Measurements from ENCODE around the gene SP6. TPM values are rescaled to one million over a fixed set of nuclear protein-coding genes. Genes with fewer than 3 reads are reported as not detected.
A peak's percentile ranks its signal among the peaks of the same experiment; 100 is the strongest.

SP6 gene
- total RNA-seq, 5 donors from 2014 or later (not counting 1 experiment from before 2014, with no cell fraction given) = 0.10 to 0.26 (median 0.13) TPM

DNA sequence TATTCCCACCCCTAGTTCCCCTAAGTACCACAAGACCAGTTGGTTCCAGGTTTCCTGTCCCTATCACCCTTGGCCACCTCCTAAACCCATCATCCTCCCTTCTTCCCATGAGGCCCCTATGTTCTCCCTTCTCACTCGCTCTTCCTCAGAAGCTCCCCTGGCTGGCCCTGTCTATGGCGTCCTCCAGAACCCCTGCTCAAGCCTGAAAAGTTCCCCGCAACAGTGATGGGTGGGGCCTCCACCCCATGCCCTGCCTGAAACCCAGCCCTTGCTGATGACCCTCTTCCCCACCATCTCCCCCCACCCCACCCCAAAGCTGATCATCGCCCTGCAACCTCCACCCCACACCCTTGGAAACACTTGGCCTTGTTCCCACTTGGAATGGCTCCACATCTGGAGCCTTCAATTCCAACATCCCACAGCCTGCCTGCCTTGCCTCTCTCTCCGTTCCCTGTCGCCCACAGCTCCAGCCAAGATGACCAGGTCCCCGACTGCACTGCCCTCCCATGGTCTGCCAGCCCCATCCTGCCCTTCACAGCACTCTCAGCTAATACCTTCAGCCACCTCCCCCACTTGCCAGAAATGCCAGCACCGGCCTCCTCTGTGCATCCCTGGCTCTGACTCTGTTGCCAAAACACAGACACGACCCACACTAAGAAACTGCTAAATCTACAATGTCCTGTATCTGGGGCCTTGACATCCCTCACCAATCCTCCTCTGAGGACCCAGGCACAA, 39.9 kb downstream of the SP6 start:
- no peak for DNase-seq
- H3K27ac Mint-ChIP-seq = peak overlapping the region; percentile 5 to 77

DNA sequence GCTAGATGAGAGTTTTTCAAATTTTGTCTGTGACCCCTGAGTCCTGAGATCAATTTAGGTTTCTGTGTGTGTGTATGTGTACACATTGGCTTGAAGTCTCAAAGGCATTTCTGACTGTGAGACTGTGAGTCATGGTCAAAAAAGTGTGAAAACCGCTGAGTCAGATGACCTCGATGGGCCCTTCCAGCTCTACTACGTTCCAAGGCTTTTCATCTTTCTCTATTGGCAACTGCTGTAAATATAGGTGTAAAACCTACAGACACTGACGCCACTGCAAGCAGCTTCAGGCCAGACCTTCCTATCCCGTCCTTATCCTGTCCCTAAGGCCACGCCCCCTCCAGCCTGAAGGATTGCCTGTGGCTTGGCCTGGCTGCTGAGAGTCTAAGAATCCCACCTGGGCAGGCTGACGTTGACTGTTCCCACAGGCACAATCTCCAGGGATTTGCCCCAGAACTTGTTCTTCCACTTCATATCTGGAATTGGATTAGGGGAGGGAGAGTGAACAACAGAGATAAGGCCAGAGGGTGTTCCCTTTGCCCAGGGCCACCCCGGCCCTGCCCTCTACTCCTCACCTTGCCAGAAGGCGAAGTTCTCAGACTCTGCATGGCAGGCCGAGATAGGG, 40.7 kb downstream of the SP6 start:
- no peak overlapping the region for H3K4me3 Mint-ChIP-seq
- Histone ChIP-seq H3K9me3 (no peaks in the 10 kb centered on the region), H3K36me3 (ENCODE audit: control insufficient read depth in 2 of 2, extremely low read depth in 1 of 2, insufficient read depth in 1 of 2, low read length in 1 of 2) (peaks cover 35 to 74% of the 10 kb centered on the region in 2 donors), H3K27me3 (replicated peaks in 1 of 2; ENCODE audit: control insufficient read depth in 2 of 2, extremely low read depth in 1 of 2, insufficient read depth in 2 of 2, low read length in 1 of 2) (no peaks in the 10 kb centered on the region), H3K4me1 (ENCODE audit: control insufficient read depth in 1 of 2, extremely low read depth in 1 of 2, insufficient read depth in 2 of 2, low read length in 2 of 2) (peaks cover 0 to 4% of the 10 kb centered on the region in 2 experiments), H3K4me3 (ENCODE audit: control insufficient read depth in 1 of 2, extremely low read depth in 1 of 2, low read length in 1 of 2) (no peak overlapping the region), H3K27ac (ENCODE audit: low read length) (peak overlapping the region; percentile 68)
- ChIA-PET POLR2A (interaction anchor here (0.6 to 0.7 kb wide), 2 partner anchors 156 to 1001 kb away, joined by 5 to 6 read pairs; no protein-coding TSS in a partner anchor), CTCF (interaction anchor here in 1 of 2 donors (1.3 kb wide), 1 partner anchor 145 kb away, joined by 4 read pairs; no protein-coding TSS in a partner anchor)
- 81% methylated on average over 3 of the region's 10 CpGs for WGBS (ENCODE audit: insufficient coverage)
- no peaks in the 10 kb centered on the region for H3K27me3 Mint-ChIP-seq
- peaks cover 52% of the 10 kb centered on the region for H3K36me3 Mint-ChIP-seq
- H3K4me1 Mint-ChIP-seq = peaks cover 0 to 21% (median 9%) of the 10 kb centered on the region in 3 donors
- ATAC-seq (replicated peaks in 1 of 4) = peak; percentile 19 to 72 (median 49)
- peak in 10 of 35 experiments; percentile 15 to 58 (median 20) for DNase-seq
- H3K27ac Mint-ChIP-seq = peak overlapping the region; percentile 77 to 87
- H3K9me3 Mint-ChIP-seq = no peaks in the 10 kb centered on the region

More for the DNA sequence above, 39.9 kb downstream of the SP6 start:
- Mint-ChIP-seq H3K36me3 (peaks cover 59% of the 10 kb centered on the region), H3K4me1 (peaks cover 0 to 21% (median 9%) of the 10 kb centered on the region in 3 donors), H3K9me3 (no peaks in the 10 kb centered on the region), H3K4me3 (no peak overlapping the region), H3K27me3 (no peaks in the 10 kb centered on the region)
- H3K36me3 ChIP-seq (ENCODE audit: control insufficient read depth in 2 of 2, extremely low read depth in 1 of 2, insufficient read depth in 1 of 2, low read length in 1 of 2) = peaks cover 43 to 82% of the 10 kb centered on the region in 2 donors
- no peak for ATAC-seq (replicated peaks in 1 of 4)
- no peaks in the 10 kb centered on the region for H3K9me3 ChIP-seq
- 83% methylated on average over 9 of the region's 9 CpGs for WGBS (ENCODE audit: insufficient coverage)
- peaks cover 0 to 4% of the 10 kb centered on the region in 2 experiments for H3K4me1 ChIP-seq (ENCODE audit: control insufficient read depth in 1 of 2, extremely low read depth in 1 of 2, insufficient read depth in 2 of 2, low read length in 2 of 2)
- no peak overlapping the region for H3K4me3 ChIP-seq (ENCODE audit: control insufficient read depth in 1 of 2, extremely low read depth in 1 of 2, low read length in 1 of 2)
- peak overlapping the region; percentile 68 for H3K27ac ChIP-seq (ENCODE audit: low read length)
- CTCF ChIA-PET = interaction anchor here in 1 of 2 donors (1.3 kb wide), 1 partner anchor 146 kb away, joined by 4 read pairs; no protein-coding TSS in a partner anchor
- no peaks in the 10 kb centered on the region for H3K27me3 ChIP-seq (replicated peaks in 1 of 2; ENCODE audit: control insufficient read depth in 2 of 2, extremely low read depth in 1 of 2, insufficient read depth in 2 of 2, low read length in 1 of 2)
- POLR2A ChIA-PET = interaction anchor here (0.6 kb wide), 2 partner anchors 42 to 157 kb away, joined by 3 to 6 read pairs; no protein-coding TSS in a partner anchor

DNA sequence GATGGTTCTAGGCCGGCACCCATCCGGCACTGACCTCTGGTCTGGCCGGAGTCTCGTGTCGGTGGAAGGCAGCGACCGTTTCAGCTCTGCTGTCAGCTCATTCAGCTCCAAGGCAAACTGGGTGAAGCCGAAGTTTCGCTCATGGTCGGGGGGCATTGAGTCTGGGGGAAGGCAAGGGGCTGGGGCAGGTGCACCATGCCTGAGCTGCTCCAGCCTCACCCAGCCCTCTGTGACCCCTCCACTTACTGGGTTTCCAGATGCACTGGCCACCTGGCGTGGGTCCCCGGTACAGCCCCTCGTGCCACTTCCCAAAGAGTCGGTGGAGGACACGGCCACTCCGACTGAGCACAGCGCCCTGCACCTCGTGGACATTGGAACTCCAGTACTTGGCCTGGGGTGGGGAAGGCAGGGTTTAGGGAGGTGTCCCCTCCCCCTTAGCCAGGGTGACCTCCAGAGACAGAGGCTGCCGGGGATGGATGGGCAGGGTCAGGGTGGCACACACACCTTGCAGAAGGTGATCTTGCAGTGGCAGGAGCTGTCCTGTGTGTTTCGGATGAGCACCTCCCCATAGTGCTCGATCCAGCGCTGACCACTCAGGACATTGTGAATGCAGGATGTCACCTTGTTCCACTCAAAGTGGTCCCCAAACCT, 42.0 kb downstream of the SP6 start:
- Histone ChIP-seq H3K36me3 (ENCODE audit: control insufficient read depth in 2 of 2, extremely low read depth in 1 of 2, insufficient read depth in 1 of 2, low read length in 1 of 2) (peaks cover 27 to 61% of the 10 kb centered on the region in 2 donors), H3K4me3 (ENCODE audit: control insufficient read depth in 1 of 2, extremely low read depth in 1 of 2, low read length in 1 of 2) (no peak overlapping the region), H3K27ac (ENCODE audit: low read length) (no peak overlapping the region), H3K27me3 (replicated peaks in 1 of 2; ENCODE audit: control insufficient read depth in 2 of 2, extremely low read depth in 1 of 2, insufficient read depth in 2 of 2, low read length in 1 of 2) (no peaks in the 10 kb centered on the region), H3K4me1 (ENCODE audit: control insufficient read depth in 1 of 2, extremely low read depth in 1 of 2, insufficient read depth in 2 of 2, low read length in 2 of 2) (peaks cover 0 to 4% of the 10 kb centered on the region in 2 experiments), H3K9me3 (no peaks in the 10 kb centered on the region)
- ChIA-PET CTCF (interaction anchor here (0.6 to 0.7 kb wide), 2 partner anchors 35 to 49 kb away, joined by 3 read pairs; no protein-coding TSS in a partner anchor), POLR2A (no interaction called here)
- no peak for ATAC-seq (replicated peaks in 1 of 4)
- Mint-ChIP-seq H3K9me3 (no peaks in the 10 kb centered on the region), H3K27me3 (no peaks in the 10 kb centered on the region), H3K27ac (no peak overlapping the region), H3K4me1 (peaks cover 0 to 21% (median 9%) of the 10 kb centered on the region in 3 donors), H3K4me3 (no peak overlapping the region), H3K36me3 (peaks cover 48% of the 10 kb centered on the region)
- 98% methylated on average over 18 of the region's 22 CpGs for WGBS (ENCODE audit: insufficient coverage)
- DNase-seq = no peak

DNA sequence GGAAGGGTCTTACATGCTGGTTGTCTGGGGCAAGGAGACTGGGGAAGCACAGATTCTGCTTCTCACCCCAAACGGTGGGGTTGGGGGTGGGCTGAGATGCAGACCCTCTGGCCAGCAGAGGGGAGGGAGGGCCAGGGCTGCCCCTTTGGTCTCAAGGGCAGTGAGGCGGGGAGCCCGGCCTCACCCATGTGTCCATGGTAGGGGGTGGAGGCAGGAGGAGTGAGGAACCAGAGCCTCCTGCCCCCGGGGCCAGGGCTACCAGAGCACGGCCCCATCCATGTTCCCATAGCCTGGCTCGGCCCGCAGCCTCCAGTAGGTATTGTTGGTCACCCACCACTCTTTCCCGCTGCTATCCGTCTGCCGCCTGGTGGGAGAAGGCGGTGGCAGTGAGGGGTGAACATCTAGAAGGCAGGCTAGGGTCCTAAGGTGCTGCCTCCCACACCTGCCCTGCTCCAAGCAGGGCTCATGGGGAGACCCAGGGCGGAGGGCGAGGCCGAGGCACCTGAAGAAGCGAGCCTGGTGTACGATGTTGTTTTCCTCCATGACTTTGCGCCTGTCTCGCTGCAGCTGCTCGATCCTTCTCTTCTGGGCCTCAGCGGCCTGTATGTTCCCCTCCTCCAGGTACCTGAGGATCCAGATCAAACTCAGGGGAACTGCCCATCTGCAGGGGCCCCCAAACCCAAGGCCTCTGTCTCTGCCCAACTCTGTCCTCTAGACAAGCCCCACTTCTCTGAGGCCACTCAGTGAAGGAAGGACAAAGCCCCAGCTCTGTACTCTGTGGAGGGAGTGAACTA, 42.7 kb downstream of the SP6 start:
- ChIA-PET CTCF (interaction anchor here in 1 of 2 donors (0.7 kb wide), 1 partner anchor 49 kb away, joined by 3 read pairs; no protein-coding TSS in a partner anchor), POLR2A (no interaction called here)
- ATAC-seq (replicated peaks in 1 of 4) = no peak
- H3K9me3 Mint-ChIP-seq = no peaks in the 10 kb centered on the region
- WGBS (ENCODE audit: insufficient coverage) = 97% methylated on average over 15 of the region's 20 CpGs
- H3K4me1 Mint-ChIP-seq = peaks cover 0 to 21% (median 9%) of the 10 kb centered on the region in 3 donors
- no peak overlapping the region for H3K4me3 Mint-ChIP-seq
- H3K4me1 ChIP-seq (ENCODE audit: control insufficient read depth in 1 of 2, extremely low read depth in 1 of 2, insufficient read depth in 2 of 2, low read length in 2 of 2) = peaks cover 0 to 4% of the 10 kb centered on the region in 2 experiments
- peaks cover 0 to 3% of the 10 kb centered on the region in 2 experiments for H3K27me3 ChIP-seq (replicated peaks in 1 of 2; ENCODE audit: control insufficient read depth in 2 of 2, extremely low read depth in 1 of 2, insufficient read depth in 2 of 2, low read length in 1 of 2)
- H3K27ac Mint-ChIP-seq = peak overlapping the region in 1 of 2 donors; percentile 58
- H3K27me3 Mint-ChIP-seq = no peaks in the 10 kb centered on the region
- H3K9me3 ChIP-seq = no peaks in the 10 kb centered on the region
- no peak overlapping the region for H3K27ac ChIP-seq (ENCODE audit: low read length)
- H3K4me3 ChIP-seq (ENCODE audit: control insufficient read depth in 1 of 2, extremely low read depth in 1 of 2, low read length in 1 of 2) = no peak overlapping the region
- peaks cover 48% of the 10 kb centered on the region for H3K36me3 Mint-ChIP-seq
- peak in 1 of 35 experiments; percentile 11 for DNase-seq
- H3K36me3 ChIP-seq (ENCODE audit: control insufficient read depth in 2 of 2, extremely low read depth in 1 of 2, insufficient read depth in 1 of 2, low read length in 1 of 2) = peaks cover 25 to 53% of the 10 kb centered on the region in 2 donors

DNA sequence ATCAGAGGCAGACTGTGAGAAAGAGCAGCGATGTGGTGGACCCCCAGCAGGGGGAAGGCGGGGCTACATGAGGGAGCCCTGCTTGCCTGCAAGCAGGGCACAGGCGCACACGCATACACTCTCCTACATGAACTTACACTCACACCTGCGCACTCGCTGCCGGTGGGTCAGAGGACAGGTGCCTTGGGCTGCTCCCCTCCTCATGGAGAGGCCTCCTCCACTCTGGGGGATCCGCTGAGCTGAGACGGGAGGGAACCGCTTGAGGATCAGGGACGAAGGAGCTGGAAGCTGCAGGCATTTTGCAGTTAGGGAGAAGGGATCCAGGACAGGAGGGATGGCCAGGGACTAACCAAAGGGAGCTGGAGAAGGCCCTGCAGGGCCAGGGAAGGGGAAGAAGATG, 43.5 kb downstream of the SP6 start:
- POLR2A ChIA-PET = no interaction called here
- CTCF ChIA-PET = no interaction called here

More for the DNA sequence above, 43.5 kb downstream of the SP6 start:
- WGBS (ENCODE audit: insufficient coverage) = 100% methylated on average over 6 of the region's 11 CpGs
- no peak overlapping the region for H3K4me3 ChIP-seq (ENCODE audit: control insufficient read depth in 1 of 2, extremely low read depth in 1 of 2, low read length in 1 of 2)
- peaks cover 0 to 3% of the 10 kb centered on the region in 2 experiments for H3K27me3 ChIP-seq (replicated peaks in 1 of 2; ENCODE audit: control insufficient read depth in 2 of 2, extremely low read depth in 1 of 2, insufficient read depth in 2 of 2, low read length in 1 of 2)
- DNase-seq = peak in 1 of 35 experiments; percentile 17
- no peak overlapping the region for H3K27ac ChIP-seq (ENCODE audit: low read length)
- no peaks in the 10 kb centered on the region for H3K27me3 Mint-ChIP-seq
- H3K4me3 Mint-ChIP-seq = no peak overlapping the region
- H3K4me1 Mint-ChIP-seq = peaks cover 0 to 21% (median 9%) of the 10 kb centered on the region in 3 donors
- no peaks in the 10 kb centered on the region for H3K9me3 ChIP-seq
- H3K4me1 ChIP-seq (ENCODE audit: control insufficient read depth in 1 of 2, extremely low read depth in 1 of 2, insufficient read depth in 2 of 2, low read length in 2 of 2) = peaks cover 0 to 6% of the 10 kb centered on the region in 2 experiments
- peaks cover 43% of the 10 kb centered on the region for H3K36me3 Mint-ChIP-seq
- H3K27ac Mint-ChIP-seq = no peak overlapping the region
- no peaks in the 10 kb centered on the region for H3K9me3 Mint-ChIP-seq
- ATAC-seq (replicated peaks in 1 of 4) = no peak
- H3K36me3 ChIP-seq (ENCODE audit: control insufficient read depth in 2 of 2, extremely low read depth in 1 of 2, insufficient read depth in 1 of 2, low read length in 1 of 2) = peaks cover 17 to 45% of the 10 kb centered on the region in 2 donors

All from T-cell (primary cell).